Hepatocyte (in vitro differentiated cells): Measurements from ENCODE around the gene PPP2R5C. TPM values are rescaled to one million over a fixed set of nuclear protein-coding genes. Genes with fewer than 3 reads are reported as not detected.
"Not testable (repeated sequence)": the region's sequence is repeated elsewhere in the genome, so short reads cannot be mapped to it uniquely, and the experiment has no call there.

Experiments used
- DNase-seq: peaks from one replicate; pipeline ENCODE4 v3.0.0-alpha.2; 2016; ENCODE audit warnings: low spot score
- H2AFZ ChIP-seq: fragments of 200-600 bp; sonication (generic); 2 replicates; pipeline ENCODE4 v1.6.0; 2016; ENCODE audit warnings: antibody characterized with exemption, mild to moderate bottlenecking
- H3K27ac ChIP-seq: fragments of 200-600 bp; sonication (generic); 2 replicates; pipeline ENCODE4 v1.5.1; 2016; ENCODE audit warnings: mild to moderate bottlenecking
- H3K27me3 ChIP-seq: fragments of 200-600 bp; sonication (generic); 2 replicates; pipeline ENCODE4 v1.6.1; 2016
- H3K36me3 ChIP-seq: fragments of 200-600 bp; sonication (generic); replicated peaks from 2 replicates; pipeline ENCODE4 v1.5.1; 2016; ENCODE audit warnings: low read depth; ENCODE audit not compliant: insufficient read depth
- H3K4me1 ChIP-seq: fragments of 200-600 bp; sonication (generic); 2 replicates; pipeline ENCODE4 v1.5.1; 2016; ENCODE audit warnings: mild to moderate bottlenecking, moderate library complexity; ENCODE audit not compliant: insufficient read depth
- H3K4me2 ChIP-seq: fragments of 200-600 bp; sonication (generic); 2 replicates; pipeline ENCODE4 v1.6.0; 2016
- H3K4me3 ChIP-seq: fragments of 200-600 bp; sonication (generic); 2 replicates; pipeline ENCODE4 v1.5.1; 2016; ENCODE audit warnings: mild to moderate bottlenecking
- H3K79me2 ChIP-seq: fragments of 200-600 bp; sonication (generic); 2 replicates; pipeline ENCODE4 v1.6.0; 2017; ENCODE audit warnings: mild to moderate bottlenecking
- H3K9me2 ChIP-seq: fragments of 200-600 bp; sonication (generic); replicated peaks from 2 replicates; pipeline ENCODE4 v1.6.0; 2017; ENCODE audit warnings: mild to moderate bottlenecking; ENCODE audit not compliant: insufficient read depth
- H3K9me3 ChIP-seq: fragments of 200-600 bp; sonication (generic); 2 replicates; pipeline ENCODE4 v1.5.1; 2016; ENCODE audit warnings: low read depth, mild to moderate bottlenecking
- H4K20me1 ChIP-seq: fragments of 200-600 bp; sonication (generic); 2 replicates; pipeline ENCODE4 v1.6.0; 2016; ENCODE audit warnings: mild to moderate bottlenecking; ENCODE audit not compliant: insufficient read depth, poor library complexity, severe bottlenecking
- EZH2 ChIP-seq: fragments of 200-600 bp; sonication (generic); IDR thresholded peaks from 2 replicates; pipeline ENCODE4 v1.6.1; 2016; ENCODE audit warnings: antibody characterized with exemption, mild to moderate bottlenecking, borderline replicate concordance
- EZH2phosphoT487 ChIP-seq: fragments of 200-600 bp; sonication (generic); IDR thresholded peaks from one replicate; pipeline ENCODE4 v1.6.1; 2018; ENCODE audit warnings: antibody characterized with exemption, mild to moderate bottlenecking, low read depth, moderate library complexity; ENCODE audit not compliant: unreplicated experiment, severe bottlenecking
- WGBS: methylation state at CpG from one replicate; pipeline ENCODE4 v1.1.6; 2016; ENCODE audit warnings: low lambda C conversion rate; ENCODE audit errors: missing lambda C conversion rate; 5-methylcytosine and 5-hydroxymethylcytosine counted together
- polyA plus RNA-seq: library from polyadenylated mRNA; unstranded; fragments of >200 nt; fragmentation: Nextera tagmentation; extraction: Ambion mirVana; gene quantifications from 2 replicates; pipeline ENCODE4 v1.2.1, GENCODE V29; 2016
- total RNA-seq: library from RNA; depleted of rRNA; stranded (reverse); fragments of >200 nt; gene quantifications from 2 replicates; pipeline ENCODE4 v1.2.3, GENCODE V29; 2014
- TF ChIP-seq, protein P1 (sequence below): fragments of 200-600 bp; sonication (generic); IDR thresholded peaks from 2 replicates; pipeline ENCODE4 v1.5.1; 2016; ENCODE audit warnings: antibody characterized with exemption, mild to moderate bottlenecking; ENCODE audit not compliant: poor library complexity

Gene PPP2R5C
- total and polyA plus RNA-seq, 2 experiments from 2014 or later: 47.4 to 78.0 TPM

DNA sequence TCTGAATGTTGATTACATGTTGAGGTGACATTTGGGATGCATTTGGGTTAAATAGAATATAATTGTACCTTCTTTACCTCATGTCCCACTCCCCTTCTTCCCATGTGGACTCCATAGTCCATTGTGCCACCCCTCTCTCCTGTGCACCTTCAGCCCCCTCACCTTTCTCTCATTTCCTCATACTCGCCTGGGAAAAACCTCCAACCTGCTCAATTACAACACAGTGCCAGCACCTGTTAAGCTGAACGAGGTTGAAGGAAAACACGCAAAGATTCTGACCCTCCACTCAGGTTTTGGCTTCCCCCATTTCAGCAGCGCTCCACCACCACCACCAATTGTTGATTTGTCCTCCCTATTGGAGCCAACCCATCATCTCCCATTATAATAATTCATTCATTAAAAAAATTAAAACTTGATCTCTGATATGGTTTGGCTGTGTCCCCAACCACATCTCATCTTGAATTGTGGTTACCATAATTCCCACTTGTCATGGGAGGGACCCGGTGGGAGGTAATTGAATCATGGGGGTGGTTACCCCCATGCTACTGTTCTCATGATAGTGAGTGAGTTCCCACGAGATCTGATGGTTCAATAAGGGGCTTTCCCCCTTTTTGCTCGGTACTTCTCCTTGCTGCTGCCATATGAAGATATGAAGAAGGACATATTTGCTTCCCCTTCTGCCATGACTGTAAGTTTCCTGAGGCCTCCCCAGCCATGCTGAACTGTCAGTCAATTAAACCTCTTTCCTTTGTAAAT lies 33.7 kb upstream of the PPP2R5C start:
- H3K27ac ChIP-seq: no peak overlapping the region
- H2AFZ ChIP-seq: no peak overlapping the region
- peaks cover 7% of the 10 kb centered on the region for H3K4me1 ChIP-seq
- TF ChIP-seq, protein P1, sequence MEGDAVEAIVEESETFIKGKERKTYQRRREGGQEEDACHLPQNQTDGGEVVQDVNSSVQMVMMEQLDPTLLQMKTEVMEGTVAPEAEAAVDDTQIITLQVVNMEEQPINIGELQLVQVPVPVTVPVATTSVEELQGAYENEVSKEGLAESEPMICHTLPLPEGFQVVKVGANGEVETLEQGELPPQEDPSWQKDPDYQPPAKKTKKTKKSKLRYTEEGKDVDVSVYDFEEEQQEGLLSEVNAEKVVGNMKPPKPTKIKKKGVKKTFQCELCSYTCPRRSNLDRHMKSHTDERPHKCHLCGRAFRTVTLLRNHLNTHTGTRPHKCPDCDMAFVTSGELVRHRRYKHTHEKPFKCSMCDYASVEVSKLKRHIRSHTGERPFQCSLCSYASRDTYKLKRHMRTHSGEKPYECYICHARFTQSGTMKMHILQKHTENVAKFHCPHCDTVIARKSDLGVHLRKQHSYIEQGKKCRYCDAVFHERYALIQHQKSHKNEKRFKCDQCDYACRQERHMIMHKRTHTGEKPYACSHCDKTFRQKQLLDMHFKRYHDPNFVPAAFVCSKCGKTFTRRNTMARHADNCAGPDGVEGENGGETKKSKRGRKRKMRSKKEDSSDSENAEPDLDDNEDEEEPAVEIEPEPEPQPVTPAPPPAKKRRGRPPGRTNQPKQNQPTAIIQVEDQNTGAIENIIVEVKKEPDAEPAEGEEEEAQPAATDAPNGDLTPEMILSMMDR: no peak
- no peak for TF ChIP-seq EZH2phosphoT487
- no peak for TF ChIP-seq EZH2
- H4K20me1 ChIP-seq: no peaks in the 10 kb centered on the region
- H3K4me2 ChIP-seq: no peak overlapping the region
- no peaks in the 10 kb centered on the region for H3K27me3 ChIP-seq
- DNase-seq: no peak
- no peaks in the 10 kb centered on the region for H3K9me2 ChIP-seq
- WGBS: 87% methylated on average over 7 of the region's 7 CpGs
- no peak overlapping the region for H3K4me3 ChIP-seq
- H3K79me2 ChIP-seq: no peaks in the 10 kb centered on the region
- no peaks in the 10 kb centered on the region for H3K9me3 ChIP-seq
- no peaks in the 10 kb centered on the region for H3K36me3 ChIP-seq

GRCh38 chr14:101728367-101728742 lies 33.2 kb upstream of the PPP2R5C start:
- Histone ChIP-seq H3K79me2 (no peaks in the 10 kb centered on the region), H3K27ac (no peak overlapping the region), H3K9me2 (no peaks in the 10 kb centered on the region), H2AFZ (no peak overlapping the region), H3K27me3 (no peaks in the 10 kb centered on the region), H3K4me2 (no peak overlapping the region), H3K4me3 (no peak overlapping the region), H3K36me3 (no peaks in the 10 kb centered on the region), H3K9me3 (no peaks in the 10 kb centered on the region), H3K4me1 (peaks cover 7% of the 10 kb centered on the region), H4K20me1 (no peaks in the 10 kb centered on the region)
- 90% methylated on average over 10 of the region's 10 CpGs for WGBS
- DNase-seq: no peak
- TF ChIP-seq, protein P1: no peak
- TF ChIP-seq EZH2 (no peak), EZH2phosphoT487 (no peak)

DNA sequence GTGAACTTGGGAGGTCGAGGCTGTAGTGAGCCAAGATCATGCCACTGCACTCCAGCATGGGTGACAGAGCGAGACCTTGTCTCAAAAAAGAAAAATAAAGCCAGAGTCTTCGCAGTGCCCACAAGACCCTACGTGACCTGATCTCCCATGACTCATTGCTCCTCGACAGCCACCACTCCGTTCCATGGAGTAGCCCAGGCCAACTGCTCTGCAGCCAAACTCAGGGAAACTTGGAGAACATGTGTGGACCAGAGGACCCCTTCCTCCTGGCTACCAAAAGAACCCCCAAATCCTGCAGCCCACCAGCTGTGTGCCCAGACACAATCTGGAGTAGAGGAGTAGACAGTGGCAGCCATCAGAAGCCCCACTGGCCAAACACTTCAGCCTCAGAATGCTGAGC lies 32.1 kb upstream of the PPP2R5C start:
- H3K4me3 ChIP-seq: no peak overlapping the region
- no peaks in the 10 kb centered on the region for H4K20me1 ChIP-seq
- H3K36me3 ChIP-seq: no peaks in the 10 kb centered on the region
- H3K79me2 ChIP-seq: no peaks in the 10 kb centered on the region
- no peaks in the 10 kb centered on the region for H3K27me3 ChIP-seq
- WGBS: 87% methylated on average over 6 of the region's 6 CpGs
- H3K27ac ChIP-seq: no peak overlapping the region
- no peak overlapping the region for H2AFZ ChIP-seq
- peaks cover 7% of the 10 kb centered on the region for H3K4me1 ChIP-seq
- no peak for TF ChIP-seq EZH2phosphoT487
- no peak for TF ChIP-seq EZH2
- TF ChIP-seq, protein P1: no peak
- H3K4me2 ChIP-seq: no peak overlapping the region
- no peak for DNase-seq
- no peaks in the 10 kb centered on the region for H3K9me3 ChIP-seq
- H3K9me2 ChIP-seq: no peaks in the 10 kb centered on the region

DNA sequence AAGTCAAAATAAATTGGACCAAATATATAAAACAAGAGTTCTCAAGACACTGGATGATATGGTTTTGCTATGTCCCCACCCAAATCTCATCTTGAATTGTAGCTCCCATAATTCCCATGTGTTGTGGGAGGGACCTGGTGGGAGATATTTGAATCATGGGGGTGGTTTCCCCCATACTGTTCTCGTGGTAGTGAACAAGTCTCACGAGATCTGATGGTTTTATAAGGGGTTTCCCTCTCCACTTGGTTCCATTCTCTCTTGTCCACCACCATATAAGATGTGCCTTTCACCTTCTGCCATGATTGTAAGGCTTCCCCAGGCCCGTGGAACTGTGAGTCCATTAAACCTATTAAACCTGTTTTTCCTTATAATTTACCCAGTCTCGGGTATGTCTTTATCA lies 31.4 kb upstream of the PPP2R5C start:
- not testable (repeated sequence) for H3K4me2 ChIP-seq, H3K9me3 ChIP-seq, H2AFZ ChIP-seq, H3K9me2 ChIP-seq, DNase-seq, H3K36me3 ChIP-seq, H3K79me2 ChIP-seq, H4K20me1 ChIP-seq, H3K4me1 ChIP-seq, H3K27me3 ChIP-seq, H3K4me3 ChIP-seq
- WGBS: 84% methylated on average over 4 of the region's 4 CpGs
- H3K27ac ChIP-seq: peak overlapping the region; percentile 96
